ENCODE data around the gene FUT3. TPM values are rescaled to one million over a fixed set of nuclear protein-coding genes. Genes with fewer than 3 reads are reported as not detected.

Gene FUT3
- total RNA-seq, 1 donor from 2014 or later = not detected

DNA sequence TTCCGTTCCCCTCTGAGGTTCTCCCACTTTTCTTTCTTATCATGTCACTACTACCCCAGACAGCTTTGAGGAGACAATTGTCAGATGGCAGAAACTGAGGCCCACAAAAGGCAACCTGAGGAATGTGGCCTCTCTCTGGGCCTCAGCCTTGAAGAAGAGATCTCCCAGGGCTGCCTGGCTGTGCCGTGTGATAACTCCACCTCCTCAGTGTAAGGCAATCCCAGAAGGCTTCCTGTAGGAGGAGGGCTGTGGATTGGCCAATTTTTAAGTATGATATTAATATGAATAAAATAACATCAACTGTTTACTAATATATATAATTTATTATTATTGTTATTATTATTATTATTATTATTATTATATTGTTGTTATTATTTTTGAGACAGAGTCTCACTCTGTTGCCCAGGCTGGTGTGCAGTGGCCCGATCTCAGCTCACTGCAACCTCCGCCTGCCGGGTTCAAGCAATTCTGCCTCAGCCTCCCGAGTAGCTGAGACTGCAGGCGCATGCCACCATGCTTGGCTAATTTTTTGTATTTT, 55.8 kb downstream of the FUT3 start:
- H3K27ac ChIP-seq = no peak overlapping the region
- no peak for DNase-seq (ENCODE audit: low spot score in 2 of 2)
- no peak overlapping the region for H3K4me3 ChIP-seq
- no peaks in the 10 kb centered on the region for H3K9me3 ChIP-seq
- no peaks in the 10 kb centered on the region for H3K4me1 ChIP-seq
- intact Hi-C loops (cut with DNase I) = no loop called here
- H3K27me3 ChIP-seq = no peaks in the 10 kb centered on the region
- no peaks in the 10 kb centered on the region for H3K36me3 ChIP-seq
- TF ChIP-seq, protein P1, sequence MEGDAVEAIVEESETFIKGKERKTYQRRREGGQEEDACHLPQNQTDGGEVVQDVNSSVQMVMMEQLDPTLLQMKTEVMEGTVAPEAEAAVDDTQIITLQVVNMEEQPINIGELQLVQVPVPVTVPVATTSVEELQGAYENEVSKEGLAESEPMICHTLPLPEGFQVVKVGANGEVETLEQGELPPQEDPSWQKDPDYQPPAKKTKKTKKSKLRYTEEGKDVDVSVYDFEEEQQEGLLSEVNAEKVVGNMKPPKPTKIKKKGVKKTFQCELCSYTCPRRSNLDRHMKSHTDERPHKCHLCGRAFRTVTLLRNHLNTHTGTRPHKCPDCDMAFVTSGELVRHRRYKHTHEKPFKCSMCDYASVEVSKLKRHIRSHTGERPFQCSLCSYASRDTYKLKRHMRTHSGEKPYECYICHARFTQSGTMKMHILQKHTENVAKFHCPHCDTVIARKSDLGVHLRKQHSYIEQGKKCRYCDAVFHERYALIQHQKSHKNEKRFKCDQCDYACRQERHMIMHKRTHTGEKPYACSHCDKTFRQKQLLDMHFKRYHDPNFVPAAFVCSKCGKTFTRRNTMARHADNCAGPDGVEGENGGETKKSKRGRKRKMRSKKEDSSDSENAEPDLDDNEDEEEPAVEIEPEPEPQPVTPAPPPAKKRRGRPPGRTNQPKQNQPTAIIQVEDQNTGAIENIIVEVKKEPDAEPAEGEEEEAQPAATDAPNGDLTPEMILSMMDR (IDR thresholded peaks at IDR 0.05) = no peak

DNA sequence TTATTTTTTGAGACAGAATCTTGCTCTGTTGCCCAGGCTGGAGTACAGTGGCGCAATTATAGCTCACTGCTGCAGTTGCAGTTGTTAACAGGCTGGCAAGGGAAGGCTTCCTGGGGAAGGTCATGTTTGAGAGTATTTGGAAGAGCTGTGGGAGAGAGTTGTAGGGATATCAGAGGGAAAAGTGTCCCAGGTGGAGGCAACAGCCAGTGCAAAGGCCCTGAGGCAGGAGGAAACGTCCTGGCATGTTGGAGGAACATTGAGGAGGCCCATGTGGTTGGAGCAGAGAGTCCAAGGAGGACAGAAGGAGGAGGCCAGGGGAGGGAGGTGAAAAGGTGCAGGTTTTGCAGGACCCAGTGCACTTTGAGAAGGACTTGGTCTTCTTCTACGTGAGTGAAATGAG, 58.1 kb downstream of the FUT3 start:
- intact Hi-C loops (cut with DNase I) = no loop called here
- TF ChIP-seq, protein P1 (IDR thresholded peaks at IDR 0.05) = no peak
- Histone ChIP-seq H3K4me1 (peaks cover 3 to 5% of the 10 kb centered on the region in 2 donors), H3K4me3 (no peak overlapping the region), H3K9me3 (no peaks in the 10 kb centered on the region), H3K27me3 (no peaks in the 10 kb centered on the region), H3K27ac (no peak overlapping the region), H3K36me3 (peaks cover 16% of the 10 kb centered on the region in 2 donors)
- DNase-seq (ENCODE audit: low spot score in 2 of 2) = no peak

Other genes with a start within 250 kb of the FUT3 start
- gene SAFB2, start 228.7 kb downstream of the FUT3 start, total RNA-seq = 10.7 TPM
- 114 TPM for gene SAFB, start 228.4 kb downstream of the FUT3 start, total RNA-seq
- gene MICOS13, start 170.9 kb downstream of the FUT3 start, total RNA-seq = 75.6 TPM
- 116 TPM for gene HSD11B1L, start 170.4 kb downstream of the FUT3 start, total RNA-seq
- gene RPL36, start 161.2 kb downstream of the FUT3 start, total RNA-seq = 885 TPM
- 60.0 TPM for gene LONP1, start 131.3 kb downstream of the FUT3 start, total RNA-seq
- not detected for gene CATSPERD, start 130.8 kb downstream of the FUT3 start, total RNA-seq
- 3.5 TPM for gene PRR22, start 66.7 kb downstream of the FUT3 start, total RNA-seq
- 13.1 TPM for gene DUS3L, start 60.3 kb downstream of the FUT3 start, total RNA-seq
- 0.85 TPM for gene NRTN, start 46.4 kb downstream of the FUT3 start, total RNA-seq
- gene FUT6, start 11.7 kb downstream of the FUT3 start, total RNA-seq = not detected
- not detected for gene FUT5, start 19.1 kb upstream of the FUT3 start, total RNA-seq
- gene NDUFA11, start 52.3 kb upstream of the FUT3 start, total RNA-seq = 205 TPM
- gene VMAC, start 53.4 kb upstream of the FUT3 start, total RNA-seq = 15.2 TPM
- 8.1 TPM for gene CAPS, start 62.8 kb upstream of the FUT3 start, total RNA-seq
- gene RANBP3, start 126.7 kb upstream of the FUT3 start, total RNA-seq = 48.0 TPM

Data from ascending aorta (tissue), 2 donors.